Epithelial cell of proximal tubule (primary cell): Measurements from ENCODE around the gene TTLL10. TPM values are rescaled to one million over a fixed set of nuclear protein-coding genes. Genes with fewer than 3 reads are reported as not detected.
"Not testable (repeated sequence)": the region's sequence is repeated elsewhere in the genome, so short reads cannot be mapped to it uniquely, and the experiment has no call there.

ENCODE experiments used
- DNase-seq: peaks from one replicate; pipeline ENCODE4 v3.0.0-alpha.2; 2011; ENCODE audit warnings: low read depth
- H3K4me3 ChIP-seq: 2 replicates; pipeline ENCODE4 v1.5.1; 2011; ENCODE audit warnings: low read depth, mild to moderate bottlenecking, low read length
- total RNA-seq: library from RNA; depleted of rRNA; stranded (reverse); fragments of >200 nt; gene quantifications from 2 replicates; pipeline ENCODE4 v1.2.3, GENCODE V29; 2015
- TF ChIP-seq, protein P1 (sequence below): conservative IDR thresholded peaks from 2 replicates; pipeline ENCODE4 v1.5.1; 2012; ENCODE audit warnings: low read depth, mild to moderate bottlenecking, low read length

Gene TTLL10
- total RNA-seq, 1 donor from 2014 or later, result not detected

DNA sequence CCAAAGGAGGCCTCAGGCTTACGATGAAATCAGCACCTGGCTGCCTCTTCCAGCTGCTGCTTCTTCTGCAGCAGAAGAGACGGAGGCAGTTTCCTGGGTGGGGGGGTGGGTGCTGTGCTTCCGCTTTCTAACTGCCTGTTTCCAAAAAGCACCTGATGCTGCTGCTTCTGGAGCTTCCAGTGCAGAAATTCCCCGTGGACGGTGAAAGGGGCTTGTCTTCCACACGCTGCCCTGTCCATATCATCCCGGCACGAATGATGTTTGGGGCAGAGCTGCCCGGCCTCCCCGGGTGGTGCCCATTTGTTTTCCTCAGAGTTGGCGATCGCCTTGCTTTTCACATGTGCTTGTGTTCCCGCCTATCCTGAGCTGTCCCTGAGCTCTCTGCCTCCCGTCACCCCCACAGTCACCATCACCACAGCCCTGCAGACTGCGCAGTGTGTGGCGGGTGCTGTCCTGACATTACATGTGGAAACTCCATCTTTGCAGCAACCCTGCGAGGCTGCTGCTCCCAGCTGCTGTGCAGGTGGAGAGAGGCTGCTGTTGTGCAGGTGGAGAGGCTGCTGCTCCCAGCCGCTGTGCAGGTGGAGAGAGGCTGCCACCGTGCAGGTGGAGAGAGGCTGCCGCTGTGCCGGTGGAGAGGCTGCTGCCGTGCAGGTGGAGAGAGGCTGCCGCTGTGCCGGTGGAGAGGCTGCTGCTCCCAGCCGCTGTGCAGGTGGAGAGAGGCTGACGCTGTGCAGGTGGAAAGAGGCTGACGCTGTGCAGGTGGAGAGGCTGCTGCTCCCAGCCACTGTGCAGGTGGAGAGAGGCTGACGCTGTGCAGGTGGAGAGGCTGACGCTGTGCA, 1.8 kb downstream of the TTLL10 start:
- DNase-seq, result no peak

DNA sequence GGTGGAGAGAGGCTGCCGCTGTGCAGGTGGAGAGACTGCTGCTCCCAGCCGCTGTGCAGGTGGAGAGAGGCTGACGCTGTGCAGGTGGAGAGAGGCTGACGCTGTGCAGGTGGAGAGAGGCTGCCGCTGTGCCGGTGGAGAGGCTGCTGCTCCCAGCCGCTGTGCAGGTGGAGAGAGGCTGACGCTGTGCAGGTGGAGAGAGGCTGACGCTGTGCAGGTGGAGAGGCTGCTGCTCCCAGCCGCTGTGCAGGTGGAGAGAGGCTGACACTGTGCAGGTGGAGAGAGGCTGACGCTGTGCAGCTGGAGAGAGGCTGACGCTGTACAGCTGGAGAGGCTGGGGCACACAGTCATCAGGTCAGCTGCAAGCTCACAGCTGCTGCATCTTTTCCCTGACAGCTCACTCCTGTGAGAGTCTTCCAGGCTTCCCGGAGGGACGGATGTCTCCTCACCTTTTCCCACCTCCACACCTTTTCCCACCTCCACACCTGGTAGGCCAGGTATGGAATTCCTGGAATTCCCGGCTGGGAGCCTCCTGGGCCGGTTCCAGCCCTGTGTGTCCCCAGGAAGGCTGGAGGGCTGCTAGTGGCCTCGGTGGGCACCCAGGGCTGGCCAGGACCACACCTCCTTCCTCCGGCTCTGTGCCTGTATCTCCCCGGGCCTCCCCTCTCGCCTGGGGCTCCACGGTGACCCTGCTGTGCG, 2.5 kb downstream of the TTLL10 start:
- H3K4me3 ChIP-seq, DNase-seq: not testable (repeated sequence)

More for the DNA sequence above, 1.8 kb downstream of the TTLL10 start:
- H3K4me3 ChIP-seq, result no peak overlapping the region
- TF ChIP-seq, protein P1, sequence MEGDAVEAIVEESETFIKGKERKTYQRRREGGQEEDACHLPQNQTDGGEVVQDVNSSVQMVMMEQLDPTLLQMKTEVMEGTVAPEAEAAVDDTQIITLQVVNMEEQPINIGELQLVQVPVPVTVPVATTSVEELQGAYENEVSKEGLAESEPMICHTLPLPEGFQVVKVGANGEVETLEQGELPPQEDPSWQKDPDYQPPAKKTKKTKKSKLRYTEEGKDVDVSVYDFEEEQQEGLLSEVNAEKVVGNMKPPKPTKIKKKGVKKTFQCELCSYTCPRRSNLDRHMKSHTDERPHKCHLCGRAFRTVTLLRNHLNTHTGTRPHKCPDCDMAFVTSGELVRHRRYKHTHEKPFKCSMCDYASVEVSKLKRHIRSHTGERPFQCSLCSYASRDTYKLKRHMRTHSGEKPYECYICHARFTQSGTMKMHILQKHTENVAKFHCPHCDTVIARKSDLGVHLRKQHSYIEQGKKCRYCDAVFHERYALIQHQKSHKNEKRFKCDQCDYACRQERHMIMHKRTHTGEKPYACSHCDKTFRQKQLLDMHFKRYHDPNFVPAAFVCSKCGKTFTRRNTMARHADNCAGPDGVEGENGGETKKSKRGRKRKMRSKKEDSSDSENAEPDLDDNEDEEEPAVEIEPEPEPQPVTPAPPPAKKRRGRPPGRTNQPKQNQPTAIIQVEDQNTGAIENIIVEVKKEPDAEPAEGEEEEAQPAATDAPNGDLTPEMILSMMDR, result no peak

DNA sequence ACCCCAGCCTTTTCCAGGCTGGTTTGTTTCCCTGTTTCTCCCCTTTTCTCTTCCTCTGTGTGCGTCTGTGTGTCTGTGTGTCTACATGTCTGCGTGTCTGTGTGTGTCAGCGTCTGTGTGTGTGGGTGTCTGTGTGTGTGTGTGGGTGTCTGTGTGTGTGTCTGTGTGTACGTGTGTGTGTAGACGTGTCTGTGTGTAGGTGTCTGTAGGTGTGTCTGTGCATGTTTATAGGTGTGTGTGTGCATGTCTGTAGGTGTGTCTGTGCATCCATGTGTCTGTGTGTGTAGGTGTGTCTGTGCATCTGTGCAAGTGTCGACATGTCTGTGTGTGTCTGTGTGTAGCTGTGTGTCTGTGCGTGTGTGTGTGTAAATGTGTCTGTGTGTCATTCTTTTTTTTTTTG, 3.3 kb downstream of the TTLL10 start:
- no peak overlapping the region for H3K4me3 ChIP-seq
- TF ChIP-seq, protein P1, result no peak
- DNase-seq, result no peak

DNA sequence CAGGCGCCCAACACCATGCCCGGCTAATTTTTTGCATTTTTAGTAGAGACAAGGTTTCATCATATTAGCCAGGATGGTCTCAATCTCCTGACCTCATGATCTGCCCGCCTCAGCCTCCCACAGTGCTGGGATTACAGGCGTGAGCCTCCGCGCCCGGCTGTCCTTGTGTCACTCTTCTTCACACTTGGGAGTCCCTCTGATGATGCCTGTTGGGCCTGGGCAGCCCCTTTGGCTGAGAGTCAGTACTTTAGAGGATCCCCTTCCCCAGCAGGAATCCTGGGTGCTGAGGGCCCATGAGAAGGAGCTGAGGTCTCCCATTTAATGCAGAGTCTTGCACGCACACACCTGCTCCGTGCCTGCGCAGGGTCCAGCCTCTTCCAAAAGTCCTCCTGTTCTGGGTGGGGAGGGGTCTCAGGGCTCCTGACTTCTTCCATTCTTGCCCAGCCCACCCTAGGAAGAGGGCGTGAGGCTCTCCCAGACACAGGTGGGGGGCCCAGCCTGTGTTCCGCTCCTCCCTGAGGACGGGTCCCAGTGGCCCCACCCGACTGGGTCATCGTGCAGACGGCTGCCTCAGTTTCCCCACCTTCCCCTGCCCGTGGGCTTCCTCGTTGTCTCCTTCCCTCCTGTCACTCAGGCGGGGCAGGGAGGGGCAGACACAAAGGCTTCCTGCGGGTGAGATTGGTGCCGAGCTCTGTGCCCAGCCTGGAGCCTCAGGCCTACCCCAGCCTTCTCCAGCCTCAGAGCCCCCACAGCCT, 3.9 kb downstream of the TTLL10 start:
- DNase-seq, result no peak
- H3K4me3 ChIP-seq, result no peak overlapping the region
- TF ChIP-seq, protein P1, result no peak

DNA sequence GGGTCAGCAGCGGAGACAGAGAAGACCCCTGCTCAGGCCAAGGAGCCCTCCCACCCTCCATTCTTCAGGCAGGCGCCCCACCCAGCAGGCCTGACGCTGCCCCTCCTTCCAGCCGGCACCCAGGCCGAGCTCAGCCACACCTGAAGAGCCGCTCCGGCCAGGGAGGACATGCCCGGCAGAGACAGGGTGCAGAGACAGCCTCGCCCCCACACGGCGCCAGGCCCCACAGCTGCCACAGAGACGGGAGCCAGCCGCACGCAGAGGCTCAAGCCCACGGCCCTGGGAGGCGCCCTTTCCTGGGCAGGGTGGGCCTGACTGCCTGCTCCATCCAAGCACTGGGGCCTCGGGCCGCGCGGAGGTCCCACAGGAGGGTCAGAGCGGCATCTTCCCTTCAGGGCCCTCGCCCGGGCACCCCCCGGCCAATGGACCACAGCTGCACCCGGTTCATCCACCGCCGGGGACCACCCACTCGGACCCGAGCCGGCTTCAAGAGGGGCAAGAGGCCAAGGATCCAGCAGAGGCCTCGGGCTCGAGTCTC, 5.2 kb downstream of the TTLL10 start:
- DNase-seq, result no peak
- H3K4me3 ChIP-seq, result no peak overlapping the region
- TF ChIP-seq, protein P1, result no peak

DNA sequence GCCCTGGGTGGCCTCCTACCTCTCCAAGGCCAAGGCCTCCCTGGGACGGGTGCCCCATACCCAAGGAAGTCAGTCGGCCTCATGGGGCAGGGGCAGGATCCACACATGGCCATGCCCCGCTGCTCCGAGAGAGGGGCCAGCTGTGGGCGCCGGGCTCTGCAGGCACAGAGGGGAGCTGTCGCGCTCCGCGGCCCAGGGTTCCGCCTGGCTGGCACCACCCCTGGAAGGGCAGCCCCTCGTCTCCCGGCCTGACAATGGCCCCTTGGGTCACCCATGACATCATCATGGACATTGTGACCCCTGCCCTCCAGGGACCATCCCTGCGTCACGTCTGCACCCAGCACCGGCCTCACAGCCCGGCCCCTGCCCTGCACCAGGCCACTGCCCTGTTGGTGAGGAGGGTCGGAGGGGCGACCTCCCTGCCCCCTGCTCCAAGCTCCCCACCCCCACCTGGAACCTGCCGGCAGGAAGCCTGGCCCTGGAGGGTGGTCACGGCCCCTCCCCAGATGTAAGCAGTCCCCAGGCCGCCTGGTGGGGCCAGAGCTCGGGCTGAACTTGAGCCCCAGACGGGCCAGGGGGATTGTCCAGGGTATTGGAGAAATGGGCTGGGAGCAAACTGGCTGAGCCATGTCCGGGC, 5.8 kb downstream of the TTLL10 start:
- TF ChIP-seq, protein P1, result no peak
- DNase-seq, result no peak
- H3K4me3 ChIP-seq, result no peak overlapping the region
